GM21786 (cell line): ENCODE results near the gene DPF3.
"Not testable (repeated sequence)": the region's sequence is repeated elsewhere in the genome, so short reads cannot be mapped to it uniquely, and the experiment has no call there.

Source experiments
- ATAC-seq: cut with Tn5 transposase; IDR thresholded peaks from one replicate; pipeline ENCODE4 v1.9.1; 2021; ENCODE audit not compliant: unreplicated experiment

DPF3 gene

DNA sequence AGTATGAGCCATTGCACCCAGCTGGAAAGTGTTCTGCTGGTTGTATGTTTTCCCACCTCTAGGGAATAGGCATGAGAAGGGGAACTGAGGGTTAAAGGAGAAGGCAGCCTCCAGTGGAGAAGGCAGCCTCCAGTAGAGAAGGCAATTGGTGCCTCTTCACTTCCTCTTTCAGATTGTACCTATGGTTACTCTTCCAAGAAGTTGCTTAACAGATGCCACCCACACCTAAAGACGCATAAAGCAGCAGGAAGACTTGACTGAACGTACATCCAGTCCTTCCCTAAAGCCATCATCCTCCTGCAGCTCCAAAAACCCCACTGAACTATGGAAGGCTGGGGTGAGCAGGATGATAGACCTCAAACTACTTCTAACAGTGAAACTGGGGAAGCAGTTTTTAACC is 13.1 kb downstream of the DPF3 start:
- no peak for ATAC-seq

DNA sequence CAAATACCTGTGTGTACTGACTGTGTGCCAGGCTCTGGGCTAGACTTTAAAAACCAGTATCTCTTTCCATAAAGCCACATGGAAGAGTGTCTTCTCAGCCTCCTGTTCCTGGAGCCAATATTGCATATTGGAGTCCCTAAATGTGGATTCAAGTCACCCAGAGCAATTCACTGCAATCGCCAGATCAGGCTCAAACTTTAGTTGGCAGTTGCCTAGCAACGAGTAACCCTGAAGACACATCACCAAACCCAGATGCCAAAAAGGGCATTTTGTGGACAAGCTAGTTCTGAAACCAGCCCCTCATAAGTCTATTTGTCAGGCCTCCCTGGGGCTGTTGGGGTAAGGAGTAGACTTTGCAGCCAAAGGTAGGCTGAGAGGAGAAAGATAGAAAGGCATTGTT is 13.7 kb downstream of the DPF3 start:
- ATAC-seq = no peak

GRCh38 chr14:72879431-72879830 is 14.5 kb downstream of the DPF3 start:
- no peak for ATAC-seq

DNA sequence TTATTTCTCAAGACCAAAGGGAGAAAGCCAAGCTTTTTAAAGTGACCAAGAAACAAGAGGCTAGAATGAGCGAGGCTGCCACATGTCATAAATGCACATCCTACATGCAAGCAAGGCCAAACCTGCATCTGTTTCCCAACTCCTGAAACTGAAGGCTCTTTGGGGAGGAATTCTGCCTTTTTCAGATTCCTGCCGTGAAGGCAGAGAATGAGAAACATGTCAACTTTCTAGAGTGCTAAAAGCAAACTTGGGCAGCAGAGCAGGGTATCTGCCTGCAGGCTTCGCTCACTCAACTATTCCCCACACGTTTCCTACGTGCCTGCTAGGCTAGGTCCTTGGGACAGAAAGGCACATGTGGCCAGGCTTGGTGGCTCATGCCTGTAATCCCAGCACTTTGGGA is 15.2 kb downstream of the DPF3 start:
- no peak for ATAC-seq

- no peak for ATAC-seq
Measured at GRCh38 chr14:72876710-72877063, 17.2 kb downstream of the DPF3 start.

GRCh38 chr14:72876005-72876709 is 17.7 kb downstream of the DPF3 start:
- ATAC-seq = no peak

DNA sequence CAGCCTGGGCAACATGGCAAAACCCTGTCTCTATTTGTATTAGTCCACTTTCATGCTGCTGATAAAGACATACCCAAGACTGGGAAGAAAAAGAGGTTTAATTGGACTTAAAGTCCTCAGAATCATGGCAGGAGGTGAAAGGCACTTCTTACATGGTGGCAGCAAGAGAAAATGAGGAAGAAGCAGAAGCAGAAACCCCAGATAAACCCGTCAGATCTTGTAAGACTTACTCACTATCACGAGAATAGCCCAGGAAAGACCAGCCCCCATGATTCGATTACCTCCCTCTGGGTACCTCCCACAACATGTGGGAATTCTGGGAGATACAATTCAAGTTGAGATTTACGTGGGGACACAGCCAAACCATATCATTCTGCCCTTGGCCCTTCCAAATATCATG is 23.0 kb downstream of the DPF3 start:
- ATAC-seq = not testable (repeated sequence)

DNA sequence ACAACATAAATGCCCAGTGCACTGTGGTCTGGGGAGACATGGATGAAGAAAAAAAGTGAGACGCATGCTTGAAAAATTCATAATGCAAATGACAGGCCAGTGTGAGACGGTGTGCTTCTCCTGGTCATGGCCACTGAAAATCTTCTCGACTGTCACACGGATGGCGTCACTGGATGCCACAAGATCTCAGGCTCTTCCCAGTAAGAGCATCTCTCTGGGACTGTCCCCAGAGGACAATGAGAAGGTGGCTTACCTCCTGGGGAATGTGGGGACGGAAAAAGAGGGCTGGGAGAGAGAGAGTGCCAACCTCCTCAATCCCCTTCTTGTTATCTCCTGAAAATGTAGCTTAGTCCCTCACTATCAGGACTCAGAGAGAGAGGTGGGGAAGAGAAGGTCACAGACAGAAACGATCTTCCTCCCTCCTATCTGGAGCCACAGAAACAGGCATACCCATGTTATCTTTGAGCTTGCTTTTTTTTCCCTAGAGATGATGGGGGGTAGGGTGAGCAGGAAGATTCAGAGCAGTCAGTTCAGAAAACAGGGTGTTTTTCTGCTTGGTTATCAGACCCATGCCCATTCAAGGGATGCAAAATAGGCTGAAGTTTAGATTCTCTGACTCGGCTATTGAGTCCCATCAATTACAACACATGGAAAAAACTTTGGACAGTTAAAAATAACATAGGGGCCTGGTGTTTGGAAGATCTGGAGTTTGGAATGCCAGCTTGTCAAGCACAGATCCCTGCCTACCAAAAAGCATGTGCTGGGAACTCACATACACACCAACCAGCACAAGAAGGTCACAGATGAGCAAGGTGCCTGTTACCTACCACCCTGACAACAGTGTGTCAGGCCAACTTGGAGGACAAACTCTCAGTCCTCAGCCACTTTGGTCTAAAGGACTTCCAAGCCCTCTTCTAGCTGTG is 24.2 kb downstream of the DPF3 start:
- ATAC-seq = no peak

DNA sequence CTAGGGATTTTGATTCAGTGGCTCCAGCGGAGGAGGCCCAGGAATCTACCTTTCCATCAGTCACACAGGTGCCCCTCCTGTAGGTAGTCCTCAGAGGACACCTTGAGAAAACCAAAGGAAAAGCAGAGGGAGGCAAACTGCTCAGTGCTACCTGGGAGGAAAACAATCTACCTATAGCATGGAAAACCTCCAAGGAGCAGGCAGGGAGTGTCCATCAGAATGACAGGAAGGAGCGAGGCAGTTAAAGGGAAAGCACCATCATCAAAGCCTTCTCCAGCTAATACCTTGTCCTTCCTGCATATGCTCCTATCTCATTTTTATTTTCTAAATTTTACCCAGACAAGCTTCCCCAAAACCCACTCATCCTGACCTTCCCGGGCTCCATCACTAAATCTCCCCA is 25.4 kb downstream of the DPF3 start:
- ATAC-seq = no peak

GRCh38 chr14:72864712-72865365 is 29.1 kb downstream of the DPF3 start:
- ATAC-seq = no peak

DNA sequence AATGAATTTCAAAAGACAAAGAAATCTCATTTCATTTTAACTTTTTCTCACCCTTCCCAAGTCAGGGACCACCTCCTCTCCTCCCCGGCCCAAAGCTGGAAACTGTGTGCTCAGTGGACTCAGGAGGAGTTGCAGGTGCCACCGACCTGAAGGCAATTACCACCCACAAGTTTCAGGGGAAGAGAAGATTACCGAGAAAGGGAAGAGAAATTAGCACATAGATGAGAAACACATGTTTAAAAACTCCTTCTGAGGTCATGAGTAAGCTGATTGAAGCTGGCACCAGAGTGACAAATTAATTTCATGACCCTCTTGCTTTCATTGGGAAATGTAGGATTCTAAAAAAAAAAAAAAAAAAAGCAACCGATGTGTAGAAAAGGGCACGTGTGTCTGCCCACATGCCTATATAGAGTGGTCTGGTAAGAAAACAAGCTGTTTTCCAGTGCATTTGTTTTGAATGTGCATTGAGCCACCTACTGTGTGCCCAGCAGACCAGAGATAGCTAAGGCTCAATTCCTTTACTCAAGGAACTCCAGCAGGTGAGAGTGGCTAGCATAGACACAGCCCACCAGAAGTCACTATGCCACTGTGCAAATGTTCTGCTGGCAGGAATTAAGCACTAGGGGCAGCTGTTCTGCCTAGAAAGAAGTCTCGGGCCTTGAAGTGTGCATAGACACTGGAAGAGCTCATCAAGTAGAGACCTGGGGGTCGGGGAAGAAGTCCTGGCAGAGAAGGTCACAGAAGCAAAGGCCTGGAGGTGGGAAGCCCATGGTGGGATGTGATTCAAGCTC is 30.5 kb downstream of the DPF3 start:
- no peak for ATAC-seq

GRCh38 chr14:72856530-72857266 is 37.2 kb downstream of the DPF3 start:
- ATAC-seq = no peak

- no peak for ATAC-seq
Measured at GRCh38 chr14:72855913-72856312, 38.0 kb downstream of the DPF3 start.

GRCh38 chr14:72852194-72852593 is 41.7 kb downstream of the DPF3 start:
- no peak for ATAC-seq

- ATAC-seq = no peak
Measured at GRCh38 chr14:72851635-72852034, 42.3 kb downstream of the DPF3 start.

- ATAC-seq = no peak
Measured at GRCh38 chr14:72850360-72850759, 43.5 kb downstream of the DPF3 start.

- no peak for ATAC-seq
Measured at GRCh38 chr14:72849222-72849621, 44.7 kb downstream of the DPF3 start.

DNA sequence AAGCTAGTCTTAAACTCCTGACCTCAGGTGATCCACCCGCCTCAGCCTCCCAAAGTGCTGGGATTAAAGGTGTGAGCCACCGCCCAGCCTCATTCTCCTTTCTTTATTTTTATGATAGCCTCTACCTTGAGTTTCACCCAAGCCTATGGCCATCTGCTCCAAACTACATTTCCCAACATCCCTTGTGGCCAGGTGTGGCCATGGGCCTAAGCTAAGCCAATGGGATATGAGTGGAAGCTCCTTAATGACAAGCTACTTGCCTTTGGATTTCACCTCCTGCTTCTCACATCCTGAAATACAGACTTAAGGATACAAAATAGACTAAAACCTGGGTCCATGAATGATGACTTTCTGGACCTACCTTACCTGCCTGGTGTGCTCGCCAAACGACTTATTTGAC is 46.2 kb downstream of the DPF3 start:
- no peak for ATAC-seq

- ATAC-seq = no peak
Measured at GRCh38 chr14:72845683-72846082, 48.2 kb downstream of the DPF3 start.

GRCh38 chr14:72845196-72845595 is 48.7 kb downstream of the DPF3 start:
- no peak for ATAC-seq
